HG02973 (cell line): ENCODE results near the gene DPY19L3.
"Not testable (repeated sequence)": the region's sequence is repeated elsewhere in the genome, so short reads cannot be mapped to it uniquely, and the experiment has no call there.

ENCODE experiments used
- ATAC-seq: cut with Tn5 transposase; IDR thresholded peaks from one replicate; pipeline ENCODE4 v1.9.1; 2021; ENCODE audit warnings: moderate library complexity; ENCODE audit not compliant: unreplicated experiment

DPY19L3 gene

GRCh38 chr19:32442650-32443049 is 37.1 kb downstream of the DPY19L3 start:
- ATAC-seq = no peak

GRCh38 chr19:32447534-32447933 is 42.0 kb downstream of the DPY19L3 start:
- ATAC-seq = not testable (repeated sequence)

- ATAC-seq = no peak
Observed at GRCh38 chr19:32448026-32448425, 42.5 kb downstream of the DPY19L3 start.

GRCh38 chr19:32450217-32450616 is 44.6 kb downstream of the DPY19L3 start:
- ATAC-seq = no peak

- ATAC-seq = no peak
Observed at GRCh38 chr19:32453736-32454135, 48.2 kb downstream of the DPY19L3 start.

GRCh38 chr19:32456406-32456805 is 50.8 kb downstream of the DPY19L3 start:
- ATAC-seq = no peak

- no peak for ATAC-seq
Observed at GRCh38 chr19:32457571-32458158, 52.1 kb downstream of the DPY19L3 start.

- ATAC-seq = peak; percentile 84
Observed at GRCh38 chr19:32458500-32459123, 53.0 kb downstream of the DPY19L3 start.

GRCh38 chr19:32459204-32459865 is 53.8 kb downstream of the DPY19L3 start:
- no peak for ATAC-seq

GRCh38 chr19:32460476-32460875 is 54.9 kb downstream of the DPY19L3 start:
- ATAC-seq = no peak

GRCh38 chr19:32464279-32464678 is 58.7 kb downstream of the DPY19L3 start:
- no peak for ATAC-seq

GRCh38 chr19:32465176-32465575 is 59.6 kb downstream of the DPY19L3 start:
- no peak for ATAC-seq

GRCh38 chr19:32469795-32470194 is 64.2 kb downstream of the DPY19L3 start:
- ATAC-seq = no peak

- ATAC-seq = no peak
Observed at GRCh38 chr19:32471095-32471494, 65.5 kb downstream of the DPY19L3 start.

- no peak for ATAC-seq
Observed at GRCh38 chr19:32471811-32472210, 66.2 kb downstream of the DPY19L3 start.

GRCh38 chr19:32475141-32476031 is 69.8 kb downstream of the DPY19L3 start:
- no peak for ATAC-seq

GRCh38 chr19:32476032-32476350 is 70.4 kb downstream of the DPY19L3 start:
- ATAC-seq = no peak

GRCh38 chr19:32480321-32480720 is 74.8 kb downstream of the DPY19L3 start:
- ATAC-seq = no peak

GRCh38 chr19:32483574-32483973 is 78.0 kb downstream of the DPY19L3 start:
- no peak for ATAC-seq

- no peak for ATAC-seq
Observed at GRCh38 chr19:32489971-32490370, 84.4 kb downstream of the DPY19L3 start.

- no peak for ATAC-seq
Observed at GRCh38 chr19:32497391-32497790, 91.8 kb downstream of the DPY19L3 start.
